ENCODE data around the gene LYRM4.

Gene LYRM4

DNA sequence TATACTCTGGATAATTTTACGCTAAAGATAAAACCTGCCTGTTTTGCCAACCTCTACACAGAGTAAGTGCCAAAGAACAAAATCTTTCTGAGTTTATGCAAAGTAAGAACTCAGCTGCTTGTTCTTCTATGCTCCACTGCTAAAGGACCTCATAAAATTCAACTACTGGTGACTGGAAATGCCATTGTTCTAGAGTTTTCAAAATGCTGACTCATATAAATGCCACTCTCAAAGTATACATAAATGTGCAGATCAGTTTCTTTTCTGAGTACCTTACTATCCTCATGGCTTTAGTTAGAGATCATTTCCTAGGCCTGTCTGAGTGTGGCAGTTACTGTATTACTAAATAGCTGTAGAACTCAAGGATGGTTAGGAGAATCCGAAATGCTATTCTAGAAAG is 45.6 kb downstream of the LYRM4 start:
- Histone ChIP-seq H3K27ac (ENCODE audit: low read length) (no peak overlapping the region), H3K4me3 (ENCODE audit: low read length) (no peak overlapping the region), H3K9me3 (ENCODE audit: insufficient read depth, low read depth, low read length) (no peaks in the 10 kb centered on the region), H3K4me1 (ENCODE audit: insufficient read depth, low read length) (no peaks in the 10 kb centered on the region), H3K9ac (ENCODE audit: low read depth, low read length) (no peak overlapping the region), H3K36me3 (ENCODE audit: insufficient read depth, low read depth, low read length) (peaks cover 21% of the 10 kb centered on the region), H3K27me3 (ENCODE audit: insufficient read depth, low read length) (no peaks in the 10 kb centered on the region)

DNA sequence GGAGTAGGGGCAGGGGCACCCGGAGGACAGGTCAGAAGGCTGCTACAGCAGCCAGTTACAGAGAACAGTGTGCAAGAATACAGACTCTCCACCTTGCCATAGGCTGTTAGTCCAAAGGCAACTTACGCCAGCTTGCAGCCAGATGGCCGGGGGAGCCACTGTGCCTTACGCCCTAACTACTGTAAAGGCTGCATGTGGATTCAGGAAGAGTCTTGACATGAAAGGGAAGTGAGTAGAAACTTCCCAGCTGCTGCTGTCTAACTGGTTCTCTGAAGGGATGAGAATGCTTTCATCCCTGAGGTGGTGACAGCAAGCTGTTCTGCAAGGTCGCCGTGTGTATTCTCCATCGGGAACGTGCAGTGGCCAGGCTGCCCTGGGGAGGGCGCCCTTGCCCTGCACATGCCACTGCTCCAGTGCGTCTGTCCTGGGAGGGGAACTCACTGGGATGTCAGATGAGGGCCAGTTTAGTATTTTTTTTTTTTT is 46.1 kb downstream of the LYRM4 start:
- H3K9ac ChIP-seq (ENCODE audit: low read depth, low read length) = no peak overlapping the region
- H3K27ac ChIP-seq (ENCODE audit: low read length) = no peak overlapping the region
- H3K4me1 ChIP-seq (ENCODE audit: insufficient read depth, low read length) = no peaks in the 10 kb centered on the region
- peaks cover 21% of the 10 kb centered on the region for H3K36me3 ChIP-seq (ENCODE audit: insufficient read depth, low read depth, low read length)
- no peaks in the 10 kb centered on the region for H3K27me3 ChIP-seq (ENCODE audit: insufficient read depth, low read length)
- H3K9me3 ChIP-seq (ENCODE audit: insufficient read depth, low read depth, low read length) = no peaks in the 10 kb centered on the region
- no peak overlapping the region for H3K4me3 ChIP-seq (ENCODE audit: low read length)

DNA sequence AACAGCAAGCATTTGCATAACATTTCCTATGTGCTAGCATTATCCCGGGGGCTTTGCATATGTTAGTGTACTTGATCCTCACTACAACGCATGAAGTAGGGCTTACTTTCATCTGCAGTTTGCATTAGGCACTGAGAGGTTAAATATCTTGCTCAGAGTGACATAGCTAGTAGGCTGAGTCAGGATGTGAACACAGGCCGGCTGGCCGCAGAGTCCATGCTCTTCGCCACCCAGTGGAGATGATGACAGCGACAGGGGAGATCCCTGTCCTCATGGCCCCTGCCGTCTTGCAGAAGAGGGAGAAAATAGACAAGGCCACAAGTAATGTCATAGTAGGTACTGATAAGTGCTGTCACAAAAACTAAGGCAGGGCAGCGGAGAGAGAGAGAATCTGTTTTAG is 46.9 kb downstream of the LYRM4 start:
- H3K27ac ChIP-seq (ENCODE audit: low read length) = no peak overlapping the region
- H3K36me3 ChIP-seq (ENCODE audit: insufficient read depth, low read depth, low read length) = peaks cover 21% of the 10 kb centered on the region
- H3K4me1 ChIP-seq (ENCODE audit: insufficient read depth, low read length) = no peaks in the 10 kb centered on the region
- no peaks in the 10 kb centered on the region for H3K27me3 ChIP-seq (ENCODE audit: insufficient read depth, low read length)
- no peaks in the 10 kb centered on the region for H3K9me3 ChIP-seq (ENCODE audit: insufficient read depth, low read depth, low read length)
- H3K9ac ChIP-seq (ENCODE audit: low read depth, low read length) = no peak overlapping the region
- H3K4me3 ChIP-seq (ENCODE audit: low read length) = no peak overlapping the region

DNA sequence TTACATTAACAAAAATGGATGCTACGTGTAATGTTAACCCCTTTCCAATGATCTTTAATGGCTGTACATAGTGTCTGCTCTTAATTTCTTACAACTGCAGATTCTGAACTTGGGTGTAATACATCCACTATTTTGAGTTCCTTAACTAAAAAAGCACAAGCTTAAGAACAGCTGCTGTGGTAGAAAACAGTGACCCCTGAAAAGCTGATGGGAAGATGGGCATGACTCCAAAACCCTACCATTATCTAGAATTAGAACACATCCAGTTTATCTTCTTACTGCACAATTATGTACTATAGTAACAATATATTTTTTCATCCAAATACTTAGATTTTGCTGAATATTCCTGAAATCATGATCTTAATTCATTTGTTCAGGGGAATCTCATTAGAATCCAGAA is 49.3 kb downstream of the LYRM4 start:
- peaks cover 25% of the 10 kb centered on the region for H3K36me3 ChIP-seq (ENCODE audit: insufficient read depth, low read depth, low read length)
- H3K4me1 ChIP-seq (ENCODE audit: insufficient read depth, low read length) = no peaks in the 10 kb centered on the region
- no peaks in the 10 kb centered on the region for H3K27me3 ChIP-seq (ENCODE audit: insufficient read depth, low read length)
- H3K9me3 ChIP-seq (ENCODE audit: insufficient read depth, low read depth, low read length) = no peaks in the 10 kb centered on the region
- H3K27ac ChIP-seq (ENCODE audit: low read length) = no peak overlapping the region
- H3K4me3 ChIP-seq (ENCODE audit: low read length) = no peak overlapping the region
- H3K9ac ChIP-seq (ENCODE audit: low read depth, low read length) = no peak overlapping the region

DNA sequence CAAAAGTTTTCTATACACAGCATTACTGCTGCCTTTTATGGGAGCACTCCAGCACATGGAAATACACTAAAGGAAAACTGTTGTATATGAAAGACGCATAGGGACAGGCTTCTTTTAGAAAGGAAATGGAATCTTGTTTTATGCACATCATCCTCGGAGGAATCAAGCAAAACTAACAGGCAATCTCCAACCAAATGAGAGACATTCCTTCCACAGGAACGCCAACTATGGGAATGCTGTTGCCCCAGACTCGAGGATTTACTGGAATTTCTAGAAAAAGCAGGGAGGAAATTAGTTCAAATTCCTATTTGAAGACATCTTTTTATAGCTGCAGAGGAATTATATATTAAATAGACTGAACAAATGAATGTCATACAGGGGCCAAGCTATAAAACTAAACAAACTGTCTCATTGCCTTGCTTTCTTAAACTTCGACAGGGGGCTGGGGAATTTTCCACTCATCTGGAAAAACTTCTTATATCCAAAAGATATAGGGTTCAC is 52.2 kb downstream of the LYRM4 start:
- Histone ChIP-seq H3K4me1 (ENCODE audit: insufficient read depth, low read length) (peaks cover 12% of the 10 kb centered on the region; the same call in 1 of the 2 replicates), H3K27ac (ENCODE audit: low read length) (no peak overlapping the region), H3K4me3 (ENCODE audit: low read length) (no peak overlapping the region)

DNA sequence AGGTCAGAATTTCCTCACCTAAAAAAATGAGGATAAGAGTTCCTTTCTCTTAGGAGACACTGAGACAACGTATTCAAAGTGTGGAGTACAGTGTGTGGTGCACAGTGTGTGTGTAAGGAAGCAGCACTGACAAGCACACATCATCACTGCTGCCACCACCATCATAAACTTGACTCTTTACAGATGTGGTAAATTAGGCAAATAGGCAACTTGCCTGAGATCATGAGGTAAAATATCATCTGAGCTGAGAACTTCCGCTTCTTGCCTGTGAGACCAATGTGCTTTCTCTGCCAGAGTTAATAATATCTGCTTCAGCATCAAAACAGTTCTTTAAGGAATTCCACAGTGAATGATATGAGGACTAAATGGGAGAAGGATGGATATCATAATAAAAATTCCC is 52.7 kb downstream of the LYRM4 start:
- Histone ChIP-seq H3K4me3 (ENCODE audit: low read length) (no peak overlapping the region), H3K27ac (ENCODE audit: low read length) (no peak overlapping the region), H3K9me3 (ENCODE audit: insufficient read depth, low read depth, low read length) (no peaks in the 10 kb centered on the region), H3K9ac (ENCODE audit: low read depth, low read length) (no peak overlapping the region), H3K27me3 (ENCODE audit: insufficient read depth, low read length) (no peaks in the 10 kb centered on the region), H3K4me1 (ENCODE audit: insufficient read depth, low read length) (peaks cover 12% of the 10 kb centered on the region; the same call in 1 of the 2 replicates), H3K36me3 (ENCODE audit: insufficient read depth, low read depth, low read length) (peaks cover 8% of the 10 kb centered on the region; the same call in 1 of the 2 replicates)

More for the DNA sequence above, 52.2 kb downstream of the LYRM4 start:
- Histone ChIP-seq H3K9me3 (ENCODE audit: insufficient read depth, low read depth, low read length) (no peaks in the 10 kb centered on the region), H3K27me3 (ENCODE audit: insufficient read depth, low read length) (no peaks in the 10 kb centered on the region), H3K9ac (ENCODE audit: low read depth, low read length) (no peak overlapping the region), H3K36me3 (ENCODE audit: insufficient read depth, low read depth, low read length) (peaks cover 13% of the 10 kb centered on the region)

DNA sequence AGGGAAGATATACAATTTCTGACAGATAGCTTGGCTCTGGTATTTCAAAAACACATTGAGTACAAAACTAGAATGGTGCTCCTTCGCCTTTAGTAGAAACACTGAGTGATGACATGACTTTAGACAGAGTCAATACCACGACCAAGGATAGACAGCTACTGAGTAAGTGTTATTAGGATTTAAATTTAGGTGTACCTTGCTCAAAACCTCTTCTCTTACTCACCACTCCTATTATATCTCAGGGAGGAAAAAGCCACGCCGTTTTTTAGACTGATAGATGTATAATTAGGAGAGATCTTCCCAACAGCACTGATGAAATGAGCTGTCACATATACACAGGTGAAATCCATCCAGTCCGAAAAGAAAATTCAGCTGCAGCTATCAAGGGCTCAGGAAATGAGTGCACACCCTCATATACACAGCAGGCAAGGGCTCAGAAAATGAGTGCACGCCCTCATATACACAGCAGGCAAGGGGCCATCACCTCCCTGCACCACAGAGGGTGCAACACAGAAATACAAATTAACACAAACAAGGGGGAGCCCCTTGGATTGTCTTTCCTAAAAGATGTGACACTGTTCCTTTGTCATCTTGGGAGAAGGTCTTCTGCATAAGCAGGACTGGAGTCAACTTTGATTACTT is 53.7 kb downstream of the LYRM4 start:
- H3K27ac ChIP-seq (ENCODE audit: low read length) = no peak overlapping the region
- peaks cover 12% of the 10 kb centered on the region; the same call in 1 of the 2 replicates for H3K4me1 ChIP-seq (ENCODE audit: insufficient read depth, low read length)
- H3K9ac ChIP-seq (ENCODE audit: low read depth, low read length) = no peak overlapping the region
- H3K36me3 ChIP-seq (ENCODE audit: insufficient read depth, low read depth, low read length) = peaks cover 4% of the 10 kb centered on the region; the same call in 1 of the 2 replicates
- H3K27me3 ChIP-seq (ENCODE audit: insufficient read depth, low read length) = no peaks in the 10 kb centered on the region
- no peaks in the 10 kb centered on the region for H3K9me3 ChIP-seq (ENCODE audit: insufficient read depth, low read depth, low read length)
- H3K4me3 ChIP-seq (ENCODE audit: low read length) = no peak overlapping the region

DNA sequence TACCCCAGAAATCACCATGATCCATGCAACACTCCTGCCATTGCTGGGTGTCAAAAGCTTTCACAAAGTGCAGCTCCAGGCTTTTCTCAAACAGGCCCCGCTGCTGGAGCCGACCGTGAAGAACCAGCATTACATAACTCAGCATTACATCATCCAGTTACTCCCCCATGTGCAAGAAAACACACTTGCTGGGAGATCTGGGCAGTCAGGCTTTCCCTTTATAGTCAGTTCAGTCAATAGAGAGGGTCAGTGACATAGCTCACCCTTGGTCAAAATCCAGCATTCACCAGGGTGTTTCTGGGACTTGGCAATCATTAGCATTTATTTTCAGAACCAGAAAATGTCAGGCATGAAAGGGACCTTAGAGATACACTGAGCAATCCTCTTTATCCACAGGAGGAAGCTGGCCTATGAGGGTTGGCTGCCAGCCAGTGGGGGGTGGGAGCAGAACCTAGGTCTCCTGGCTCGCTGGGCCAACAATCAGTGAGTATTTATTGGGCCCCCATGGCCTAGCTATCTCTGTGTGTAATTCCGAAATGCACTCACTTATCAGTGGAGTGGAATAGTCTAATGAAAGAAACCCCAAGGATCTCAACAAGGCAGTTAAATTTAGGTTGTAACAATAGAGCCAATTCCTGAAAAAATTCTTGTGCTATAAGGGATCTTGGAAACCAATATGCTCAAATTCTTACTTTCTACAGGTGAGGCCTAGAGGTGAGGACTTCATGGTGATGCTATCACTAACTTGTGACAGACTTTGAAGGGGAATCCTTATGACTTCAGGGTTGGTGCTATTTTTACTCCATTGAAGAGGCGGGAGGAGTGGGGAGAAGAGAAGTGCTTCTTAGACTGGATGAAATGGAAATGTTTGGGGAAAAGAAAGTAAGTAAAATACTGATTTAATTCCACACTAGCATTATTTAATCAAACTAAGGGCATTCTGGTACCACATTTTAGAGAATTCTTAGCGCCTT is 54.6 kb downstream of the LYRM4 start:
- Histone ChIP-seq H3K9me3 (ENCODE audit: insufficient read depth, low read depth, low read length) (no peaks in the 10 kb centered on the region), H3K4me1 (ENCODE audit: insufficient read depth, low read length) (peaks cover 12% of the 10 kb centered on the region; the same call in 1 of the 2 replicates), H3K4me3 (ENCODE audit: low read length) (no peak overlapping the region), H3K9ac (ENCODE audit: low read depth, low read length) (no peak overlapping the region), H3K36me3 (ENCODE audit: insufficient read depth, low read depth, low read length) (peaks cover 4% of the 10 kb centered on the region; the same call in 1 of the 2 replicates), H3K27ac (ENCODE audit: low read length) (no peak overlapping the region), H3K27me3 (ENCODE audit: insufficient read depth, low read length) (no peaks in the 10 kb centered on the region)

DNA sequence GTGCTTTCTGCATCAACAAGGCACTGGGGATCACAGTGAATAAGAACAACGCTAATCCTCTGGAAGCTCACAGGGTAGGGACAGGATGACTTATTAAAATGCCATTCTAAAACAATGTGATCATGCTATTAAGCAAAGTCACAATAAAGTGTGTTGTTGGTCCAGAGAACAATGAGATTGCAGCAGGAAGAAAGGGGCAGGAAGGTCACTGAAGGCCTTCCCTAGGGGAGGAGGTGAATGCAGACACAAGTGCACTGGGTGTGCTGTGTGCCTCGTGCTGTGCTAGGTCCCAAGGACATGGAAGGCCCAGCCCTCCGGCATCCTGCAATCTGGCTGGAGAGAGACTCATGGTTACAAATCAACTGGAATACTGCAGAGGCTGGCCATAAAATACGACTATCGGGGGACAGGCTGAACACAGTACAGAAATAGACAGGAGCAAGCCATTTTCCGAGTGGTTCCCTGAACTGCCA is 55.7 kb downstream of the LYRM4 start:
- peaks cover 4% of the 10 kb centered on the region; the same call in 1 of the 2 replicates for H3K36me3 ChIP-seq (ENCODE audit: insufficient read depth, low read depth, low read length)
- no peaks in the 10 kb centered on the region for H3K9me3 ChIP-seq (ENCODE audit: insufficient read depth, low read depth, low read length)
- H3K9ac ChIP-seq (ENCODE audit: low read depth, low read length) = no peak overlapping the region
- H3K4me1 ChIP-seq (ENCODE audit: insufficient read depth, low read length) = peaks cover 12% of the 10 kb centered on the region; the same call in 1 of the 2 replicates
- H3K4me3 ChIP-seq (ENCODE audit: low read length) = no peak overlapping the region
- H3K27ac ChIP-seq (ENCODE audit: low read length) = no peak overlapping the region
- no peaks in the 10 kb centered on the region for H3K27me3 ChIP-seq (ENCODE audit: insufficient read depth, low read length)

DNA sequence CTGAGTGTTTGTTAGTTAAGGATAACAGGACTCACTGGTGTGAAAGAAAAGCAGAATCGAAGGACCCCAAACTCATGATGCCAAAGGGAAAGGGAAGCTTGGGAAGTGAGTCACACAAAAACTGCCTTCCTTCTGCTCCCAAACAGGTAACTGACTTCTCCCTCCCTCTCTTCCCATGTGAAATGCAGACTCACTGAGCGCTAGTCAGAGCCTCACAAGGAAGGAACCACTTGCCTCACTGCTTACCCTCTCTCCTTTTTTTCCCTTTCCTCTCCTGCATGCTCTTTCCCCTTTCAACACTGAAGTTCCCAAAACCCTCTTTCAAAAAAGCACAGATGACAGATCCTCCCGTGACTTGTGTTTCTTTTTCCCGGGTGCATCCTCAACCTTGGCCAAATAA is 56.4 kb downstream of the LYRM4 start:
- H3K4me3 ChIP-seq (ENCODE audit: low read length) = no peak overlapping the region
- H3K27me3 ChIP-seq (ENCODE audit: insufficient read depth, low read length) = no peaks in the 10 kb centered on the region
- no peak overlapping the region for H3K9ac ChIP-seq (ENCODE audit: low read depth, low read length)
- H3K9me3 ChIP-seq (ENCODE audit: insufficient read depth, low read depth, low read length) = no peaks in the 10 kb centered on the region
- peaks cover 4% of the 10 kb centered on the region; the same call in 1 of the 2 replicates for H3K36me3 ChIP-seq (ENCODE audit: insufficient read depth, low read depth, low read length)
- H3K4me1 ChIP-seq (ENCODE audit: insufficient read depth, low read length) = peaks cover 12% of the 10 kb centered on the region; the same call in 1 of the 2 replicates
- H3K27ac ChIP-seq (ENCODE audit: low read length) = no peak overlapping the region

DNA sequence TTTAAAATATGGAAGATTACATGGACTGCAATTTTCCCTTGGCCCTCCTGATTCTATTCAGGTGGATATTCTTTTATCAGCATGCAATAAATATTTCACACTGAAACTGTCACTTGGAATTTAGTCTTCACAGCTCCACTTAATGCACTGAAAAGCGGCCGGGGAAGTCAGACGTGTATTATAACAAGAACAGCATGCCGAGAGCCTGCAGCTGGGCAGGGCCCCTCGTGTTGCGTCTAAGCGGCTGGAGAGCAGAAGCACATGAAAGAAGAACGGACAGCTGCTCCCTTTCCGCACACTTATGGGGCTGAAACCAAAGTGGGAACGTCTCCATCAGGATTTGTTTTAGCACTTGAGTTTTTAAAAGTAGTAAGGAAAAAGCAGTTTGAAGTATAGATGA is 57.2 kb downstream of the LYRM4 start:
- peaks cover 4% of the 10 kb centered on the region; the same call in 1 of the 2 replicates for H3K36me3 ChIP-seq (ENCODE audit: insufficient read depth, low read depth, low read length)
- H3K27ac ChIP-seq (ENCODE audit: low read length) = no peak overlapping the region
- H3K4me1 ChIP-seq (ENCODE audit: insufficient read depth, low read length) = peaks cover 12% of the 10 kb centered on the region; the same call in 1 of the 2 replicates
- H3K9me3 ChIP-seq (ENCODE audit: insufficient read depth, low read depth, low read length) = no peaks in the 10 kb centered on the region
- no peak overlapping the region for H3K4me3 ChIP-seq (ENCODE audit: low read length)
- no peak overlapping the region for H3K9ac ChIP-seq (ENCODE audit: low read depth, low read length)
- no peaks in the 10 kb centered on the region for H3K27me3 ChIP-seq (ENCODE audit: insufficient read depth, low read length)

Data from iPS-20b (cell line).